Mammary microvascular endothelial cell (primary cell): Measurements from ENCODE around the gene HOXB6. TPM values are rescaled to one million over a fixed set of nuclear protein-coding genes. Genes with fewer than 3 reads are reported as not detected.

Source experiments
- total RNA-seq: library from RNA; depleted of rRNA; stranded (reverse); fragments of >200 nt; gene quantifications from 2 replicates; pipeline ENCODE4 v1.2.3, GENCODE V29; 2015

The HOXB6 gene
- 39.8 and 43.2 TPM in 2 replicates for total RNA-seq

DNA sequence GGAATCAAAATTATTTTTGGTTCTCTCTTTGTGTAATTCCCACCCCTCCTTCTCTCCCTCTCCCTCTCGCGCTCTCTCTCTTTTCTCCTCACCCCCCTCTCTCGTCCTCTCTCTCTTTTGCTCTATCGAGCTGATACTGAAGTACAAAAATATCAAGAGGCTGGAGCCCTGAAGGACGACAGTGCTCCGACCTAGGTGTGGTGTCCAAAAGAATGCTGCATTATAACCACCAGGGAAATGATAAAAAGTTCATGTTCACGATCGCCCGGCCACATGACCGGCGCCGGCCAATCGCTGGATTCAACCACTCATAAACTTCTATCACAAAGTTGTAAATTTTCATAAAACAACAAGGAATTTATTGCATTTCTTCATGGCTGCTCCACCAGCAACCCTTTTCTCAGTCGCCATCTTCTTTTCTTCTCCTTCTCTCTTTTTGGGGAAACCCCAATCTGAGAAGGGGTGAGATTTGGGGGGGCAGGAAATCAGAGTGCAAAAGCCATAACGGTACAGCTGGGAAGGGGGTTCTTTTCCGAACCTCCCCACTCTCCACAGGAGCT is at the start of gene HOXB6:
HOXB6 (minus strand) TSS at position 217 of the 560 bp plus-strand sequence. CDS start 6,836 bp downstream, outside the sequence.

DNA sequence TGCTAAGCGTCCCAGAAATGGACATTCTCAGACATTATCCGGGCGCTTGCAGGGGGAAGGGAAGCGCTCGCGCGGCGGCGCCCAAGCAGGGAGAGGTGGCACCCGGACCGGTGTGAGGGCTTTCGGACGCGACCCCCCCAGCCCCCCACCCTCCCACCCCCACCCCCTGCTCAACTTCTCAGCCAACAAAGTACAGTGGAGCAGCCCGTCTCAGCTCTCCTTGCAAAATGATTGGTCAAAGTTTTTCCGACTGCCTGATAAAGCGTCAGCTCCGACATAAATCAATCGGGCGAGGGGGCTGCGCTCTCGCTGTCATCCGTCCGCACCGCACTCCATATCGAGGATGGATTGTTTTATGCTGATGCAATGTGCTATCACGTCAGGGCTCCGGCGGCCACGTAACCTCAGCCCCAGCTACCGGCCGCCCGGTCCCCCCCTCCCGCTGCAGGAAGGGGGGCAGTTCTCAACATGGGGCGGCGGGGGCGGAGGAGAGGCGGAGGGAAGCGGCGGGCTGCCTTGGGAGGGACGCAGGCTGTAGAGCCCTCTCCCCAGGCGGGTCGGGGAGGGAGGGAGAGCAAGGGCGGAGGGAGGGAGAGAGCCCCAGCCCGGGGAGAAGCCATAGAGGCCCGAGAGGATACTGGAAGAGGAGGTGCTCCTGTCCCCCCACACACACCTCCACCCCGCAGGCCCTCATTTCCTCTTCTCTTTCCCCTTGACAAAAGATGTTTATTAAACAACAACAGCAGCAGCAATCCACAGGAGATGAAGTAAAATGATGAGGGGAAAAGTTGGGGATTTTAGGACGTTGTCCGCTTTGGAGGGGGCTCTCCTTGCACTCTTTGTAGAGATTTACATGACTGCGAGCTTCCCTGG is 21.7 kb upstream of the HOXB6 start, which contains the start of gene HOXB9:
HOXB9 (minus strand) TSS at position 114 of the 873 bp plus-strand sequence; CDS start at position 25, 89 bp downstream.

GRCh38 chr17:48615047-48615962 is 10.5 kb upstream of the HOXB6 start, which contains the start of gene HOXB8:
TSS of gene HOXB8 (minus strand) at chr17:48615292. CDS start at chr17:48614704, 588 bp downstream.

DNA sequence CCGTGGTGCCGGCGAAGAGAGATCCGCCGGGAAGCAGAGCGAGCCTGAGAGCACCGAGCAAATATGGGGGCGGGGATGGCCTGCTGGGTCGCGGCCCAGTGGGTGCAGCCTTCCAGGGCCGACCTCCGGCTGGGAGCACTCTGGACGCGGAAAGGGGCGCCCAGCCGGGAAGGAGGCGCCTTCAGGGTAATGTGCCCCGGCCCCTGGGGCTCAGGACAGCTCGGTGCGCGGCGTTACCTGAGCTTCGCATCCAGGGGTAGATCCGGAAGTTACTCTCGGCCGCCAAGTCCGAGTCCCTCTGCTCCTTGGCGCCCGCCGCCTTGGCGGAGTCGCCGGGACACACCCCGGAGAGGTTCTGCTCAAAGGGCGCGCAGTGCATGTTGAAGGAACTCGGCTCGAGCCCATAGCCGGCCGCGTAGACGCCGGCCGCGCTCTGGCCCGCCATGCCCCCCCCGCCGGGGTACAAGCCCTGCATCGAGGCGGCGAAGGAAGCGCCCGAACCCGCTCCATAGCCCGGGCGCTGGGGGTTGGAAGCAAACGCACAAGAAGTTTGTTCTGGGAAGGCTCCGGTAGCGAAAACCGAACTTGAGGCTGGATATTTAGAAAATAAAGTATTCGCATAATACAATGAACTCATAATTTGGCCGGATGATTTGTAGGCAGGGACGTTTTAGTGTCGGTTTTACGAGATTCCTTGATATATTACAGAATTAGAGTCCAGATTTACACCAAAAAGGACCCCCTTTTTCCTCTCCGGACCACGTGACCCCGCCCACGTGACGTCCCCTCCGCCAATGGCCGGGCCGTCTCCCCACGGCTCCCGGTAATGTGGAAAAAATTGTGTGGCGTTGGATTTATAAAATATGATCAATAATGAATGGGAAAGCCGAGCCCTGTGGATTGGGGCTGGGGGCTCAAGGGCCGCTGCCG is 5.8 kb upstream of the HOXB6 start, which contains the start of gene HOXB7:
HOXB7 (minus strand) TSS at position 736 of the 930 bp plus-strand sequence; CDS start at position 637, 99 bp downstream.

GRCh38 chr17:48593126-48593829 is 11.5 kb downstream of the HOXB6 start, which contains the start of gene HOXB5:
TSS of gene HOXB5 (minus strand) at chr17:48593779. CDS start at chr17:48593682, 97 bp downstream.

DNA sequence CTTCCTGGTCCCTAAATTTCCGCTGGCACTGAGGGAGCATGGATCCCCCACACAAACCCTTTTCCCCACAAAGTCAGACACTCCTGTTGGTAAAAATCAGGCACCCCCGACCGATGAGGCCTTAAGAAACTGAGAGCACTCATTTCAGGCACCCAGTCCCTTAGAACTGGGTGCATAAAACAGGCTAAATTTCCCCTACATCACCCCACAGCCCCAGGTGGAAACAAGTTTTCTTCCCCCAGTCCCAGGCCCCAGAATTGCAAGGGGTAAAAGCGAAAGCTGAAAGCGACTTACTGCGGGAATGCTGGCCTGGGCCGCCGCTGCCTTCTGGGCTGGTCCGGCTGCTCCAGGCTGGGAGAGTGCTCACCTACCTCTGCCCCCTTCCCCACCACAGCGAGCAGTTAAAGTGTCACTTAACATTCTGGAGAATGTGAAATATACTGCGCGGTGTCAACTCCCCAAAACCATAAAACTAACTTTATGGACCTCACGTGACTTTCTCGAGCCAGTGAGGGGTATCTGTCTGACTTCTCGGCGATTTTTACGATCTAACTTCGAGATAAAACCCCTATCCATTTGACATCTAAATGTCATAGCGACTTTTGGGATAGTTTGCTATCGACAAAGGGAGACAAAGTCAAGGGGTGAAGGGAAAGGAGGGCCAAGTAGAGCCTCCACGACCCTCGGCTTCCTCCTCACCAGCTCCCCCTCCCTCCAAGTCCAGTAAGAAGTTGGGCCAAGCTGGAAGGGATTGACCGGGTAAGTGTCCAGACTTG is 14.8 kb downstream of the HOXB6 start, which contains the start of gene HOXB3:
HOXB3 (minus strand) TSS at position 411 of the 776 bp plus-strand sequence. CDS start 37,767 bp downstream, outside the sequence.

GRCh38 chr17:48577946-48578615 is 26.7 kb downstream of the HOXB6 start, which contains the start of gene HOXB4:
TSS of gene HOXB4 (minus strand) at chr17:48578350. CDS start at chr17:48578319, 31 bp downstream.

Other genes starting within 250 kb of the HOXB6 start
- 0.07 and 0.69 TPM in 2 replicates for gene SKAP1, start 174.8 kb downstream of the HOXB6 start, total RNA-seq
- not detected in 2 replicates for gene HOXB1, start 74.0 kb downstream of the HOXB6 start, total RNA-seq
- gene HOXB2, start 59.9 kb downstream of the HOXB6 start, total RNA-seq, result 11.6 and 16.8 TPM in 2 replicates
- gene HOXB4, start 26.6 kb downstream of the HOXB6 start, total RNA-seq, result 6.7 and 6.9 TPM in 2 replicates
- 4.5 and 8.5 TPM in 2 replicates for gene HOXB3, start 14.7 kb downstream of the HOXB6 start, total RNA-seq
- 0.54 and 1.1 TPM in 2 replicates for gene HOXB5, start 11.2 kb downstream of the HOXB6 start, total RNA-seq
- 35.2 and 45.3 TPM in 2 replicates for gene HOXB7, start 6.0 kb upstream of the HOXB6 start, total RNA-seq
- gene HOXB8, start 10.3 kb upstream of the HOXB6 start, total RNA-seq, result 15.5 and 22.9 TPM in 2 replicates
- 10.6 and 12.9 TPM in 2 replicates for gene HOXB9, start 21.4 kb upstream of the HOXB6 start, total RNA-seq
- not detected in 2 replicates for gene PRAC1, start 117.5 kb upstream of the HOXB6 start, total RNA-seq
- gene PRAC2, start 118.2 kb upstream of the HOXB6 start, total RNA-seq, result not detected in 2 replicates
- gene HOXB13, start 123.8 kb upstream of the HOXB6 start, total RNA-seq, result not detected in 2 replicates
- not detected in 2 replicates for gene TTLL6, start 212.2 kb upstream of the HOXB6 start, total RNA-seq
- gene CALCOCO2, start 226.0 kb upstream of the HOXB6 start, total RNA-seq, result 38.4 and 47.0 TPM in 2 replicates